Natural killer cell (primary cell): Measurements from ENCODE around the gene DECR2. TPM values are rescaled to one million over a fixed set of nuclear protein-coding genes. Genes with fewer than 3 reads are reported as not detected.
A peak's percentile ranks its signal among the peaks of the same experiment; 100 is the strongest.

Experiments
- ATAC-seq, 3 donors: fragments of 150-1000 bp in 2 of 3; fragments of 200-7000 bp in 1 of 3; cut with Tn5 transposase; 1 replicate in 1 of 3; 2 replicates in 2 of 3; pipeline ENCODE4 v1.10.0; 2021; ENCODE audit warnings: mild to moderate bottlenecking in 2 of 3, moderate library complexity in 2 of 3
- DNase-seq, 2 donors: peaks; one replicate each; pipeline versions ENCODE4 v3.0.0 to v3.0.0-alpha.2; 2013 to 2021; ENCODE audit warnings: mixed read lengths in 1 of 2
- H3K27ac ChIP-seq: one replicate; pipeline ENCODE4 v1.5.1; 2013; ENCODE audit warnings: mild to moderate bottlenecking, low read length
- H3K27me3 ChIP-seq: one replicate; pipeline ENCODE4 v1.6.1; 2013; ENCODE audit warnings: low read length; ENCODE audit not compliant: control insufficient read depth, insufficient read depth
- H3K36me3 ChIP-seq: one replicate; pipeline ENCODE4 v1.6.1; 2013; ENCODE audit warnings: low read length; ENCODE audit not compliant: control insufficient read depth, insufficient read depth
- H3K4me1 ChIP-seq: one replicate; pipeline ENCODE4 v1.6.1; 2013; ENCODE audit warnings: low read length; ENCODE audit not compliant: control insufficient read depth, insufficient read depth
- H3K4me3 ChIP-seq: one replicate; pipeline ENCODE4 v1.5.1; 2013; ENCODE audit warnings: low read length
- H3K9me3 ChIP-seq: one replicate; pipeline ENCODE4 v1.6.1; 2013; ENCODE audit warnings: low read length; ENCODE audit not compliant: control insufficient read depth, insufficient read depth
- H3K27ac Mint-ChIP-seq, 2 donors: one replicate each; pipeline ENCODE4 v1.8.0; 2022; ENCODE audit warnings: mild to moderate bottlenecking in 2 of 2, mixed read lengths in 2 of 2, moderate library complexity in 1 of 2
- H3K27me3 Mint-ChIP-seq, 2 donors: one replicate each; pipeline ENCODE4 v1.8.0; 2022; ENCODE audit warnings: low read depth in 2 of 2, mixed read lengths in 2 of 2
- H3K36me3 Mint-ChIP-seq: one replicate; pipeline ENCODE4 v1.8.0; 2022; ENCODE audit warnings: mixed read lengths
- H3K4me1 Mint-ChIP-seq, 2 donors: one replicate each; pipeline ENCODE4 v1.8.0; 2022; ENCODE audit warnings: mixed read lengths in 2 of 2
- H3K4me3 Mint-ChIP-seq: one replicate; pipeline ENCODE4 v1.8.0; 2022; ENCODE audit warnings: mild to moderate bottlenecking, moderate library complexity, mixed read lengths
- H3K9me3 Mint-ChIP-seq, 2 donors: one replicate each; pipeline ENCODE4 v1.8.0; 2022; ENCODE audit warnings: mixed read lengths in 2 of 2
- CTCF ChIP-seq: fragments of 200-600 bp; IDR thresholded peaks from one replicate; pipeline ENCODE4 v1.8.0; 2022; ENCODE audit warnings: antibody characterized with exemption
- WGBS: methylation state at CpG from one replicate; pipeline ENCODE4 v1.1.7; 2013; ENCODE audit warnings: missing lambda C conversion rate; ENCODE audit not compliant: insufficient coverage; 5-methylcytosine and 5-hydroxymethylcytosine counted together
- intact Hi-C: fragments of 100-400 bp; cut with micrococcal nuclease; formaldehyde crosslinking; loops from one replicate; pipeline ENCODE4 v1.14.2; 2022
- total RNA-seq, 4 donors: library from RNA; stranded (reverse); fragments of 120-200 nt in 1 of 4; gene quantifications; one replicate each; pipeline versions ENCODE4 v1.2.3 to v1.2.4, GENCODE V29; 2013 to 2022

DECR2 gene
- total RNA-seq, 3 donors from 2014 or later (not counting 1 experiment from before 2014, with no cell fraction given) = 9.5 to 13.0 (median 12.9) TPM

DNA sequence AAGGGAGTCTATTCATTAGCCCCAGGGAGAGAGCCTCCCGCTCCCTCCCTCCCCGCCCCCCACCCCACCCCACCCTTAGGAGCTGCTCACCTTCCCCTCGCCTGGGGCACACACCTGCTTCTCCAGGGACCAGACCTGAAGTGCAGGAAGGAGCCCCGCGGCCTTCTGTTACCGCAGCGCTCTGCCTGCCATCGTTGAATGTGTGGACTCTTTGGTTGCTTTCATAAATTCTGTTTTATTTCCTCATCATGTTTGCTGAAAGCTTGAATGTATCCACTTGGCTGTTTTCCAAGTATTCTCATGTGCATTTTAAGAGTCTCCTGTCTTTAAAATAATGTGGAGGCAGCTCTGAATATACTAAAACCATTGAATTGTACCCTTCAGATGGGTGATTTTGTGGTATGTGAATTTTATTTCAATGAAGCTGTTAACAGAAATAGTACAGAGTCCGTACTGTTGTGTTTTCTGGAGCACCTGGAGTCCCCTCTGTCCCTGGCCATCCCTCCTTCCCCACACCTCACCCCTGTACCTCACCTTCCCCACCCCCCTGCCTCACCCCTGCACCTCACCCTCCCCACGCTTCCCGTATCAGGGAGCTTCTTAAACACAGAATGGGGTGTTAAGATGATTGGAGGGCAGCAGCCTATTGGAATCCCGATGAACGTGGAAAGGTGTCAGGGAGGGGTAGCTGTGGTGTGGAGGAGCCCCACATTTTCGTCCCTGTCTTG, 49.3 kb downstream of the DECR2 start:
- Histone ChIP-seq H3K4me1 (no peaks in the 10 kb centered on the region), H3K4me3 (no peak overlapping the region), H3K27ac (no peak overlapping the region), H3K27me3 (no peaks in the 10 kb centered on the region), H3K9me3 (no peaks in the 10 kb centered on the region), H3K36me3 (no peaks in the 10 kb centered on the region)
- H3K4me1 Mint-ChIP-seq = peaks cover 8 to 14% of the 10 kb centered on the region in 2 donors
- 77% methylated on average over 11 of the region's 14 CpGs for WGBS
- TF ChIP-seq CTCF = no peak
- no peak for ATAC-seq
- DNase-seq = no peak
- H3K9me3 Mint-ChIP-seq = no peaks in the 10 kb centered on the region
- H3K27me3 Mint-ChIP-seq = no peaks in the 10 kb centered on the region
- no peaks in the 10 kb centered on the region for H3K36me3 Mint-ChIP-seq
- intact Hi-C loops = no loop called here
- H3K4me3 Mint-ChIP-seq = no peak overlapping the region
- H3K27ac Mint-ChIP-seq = no peak overlapping the region

- H3K4me3 ChIP-seq = no peak overlapping the region
- no peak overlapping the region for H3K27ac ChIP-seq
- H3K4me1 ChIP-seq = no peaks in the 10 kb centered on the region
- Mint-ChIP-seq H3K27me3 (no peaks in the 10 kb centered on the region), H3K4me1 (peaks cover 8 to 15% of the 10 kb centered on the region in 2 donors), H3K9me3 (no peaks in the 10 kb centered on the region), H3K27ac (peak overlapping the region; percentile 40 to 73), H3K4me3 (no peak overlapping the region), H3K36me3 (no peaks in the 10 kb centered on the region)
- no peak for DNase-seq
- 81% methylated on average over 13 of the region's 13 CpGs for WGBS
- H3K9me3 ChIP-seq = no peaks in the 10 kb centered on the region
- H3K27me3 ChIP-seq = no peaks in the 10 kb centered on the region
- intact Hi-C loops = no loop called here
- no peaks in the 10 kb centered on the region for H3K36me3 ChIP-seq
- no peak for TF ChIP-seq CTCF
- ATAC-seq = no peak
Observed at GRCh38 chr16:454397-454940, 52.8 kb downstream of the DECR2 start.

DNA sequence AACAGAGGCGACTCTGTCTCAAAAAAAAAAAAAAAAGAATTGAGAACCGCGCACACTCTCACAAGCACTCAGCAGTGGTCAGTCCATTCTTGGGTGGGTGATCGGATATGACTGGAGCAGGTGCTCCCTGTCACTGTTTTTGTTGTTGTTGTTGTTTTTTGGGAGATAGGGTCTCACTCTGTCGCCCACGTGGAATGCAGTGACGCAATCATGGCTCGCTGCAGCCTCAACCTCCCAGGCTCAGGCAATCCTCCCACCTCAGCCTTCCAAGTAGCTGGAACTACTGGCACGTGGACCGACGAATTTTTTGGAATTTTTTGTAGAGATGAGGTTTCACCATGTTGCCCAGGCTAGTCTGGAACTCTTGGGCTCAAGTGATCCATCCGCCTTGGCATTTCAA, 53.8 kb downstream of the DECR2 start:
- Histone ChIP-seq H3K4me3 (no peak overlapping the region), H3K27me3 (no peaks in the 10 kb centered on the region), H3K27ac (no peak overlapping the region), H3K9me3 (no peaks in the 10 kb centered on the region), H3K36me3 (no peaks in the 10 kb centered on the region), H3K4me1 (no peaks in the 10 kb centered on the region)
- ATAC-seq (no peak), DNase-seq (no peak)
- H3K27ac Mint-ChIP-seq = no peak overlapping the region
- WGBS = 98% methylated on average over 12 of the region's 12 CpGs
- peaks cover 8 to 15% of the 10 kb centered on the region in 2 donors for H3K4me1 Mint-ChIP-seq
- no peaks in the 10 kb centered on the region for H3K27me3 Mint-ChIP-seq
- TF ChIP-seq CTCF = no peak
- H3K4me3 Mint-ChIP-seq = no peak overlapping the region
- H3K36me3 Mint-ChIP-seq = no peaks in the 10 kb centered on the region
- intact Hi-C loops = no loop called here
- no peaks in the 10 kb centered on the region for H3K9me3 Mint-ChIP-seq
